Midbrain (tissue), 1 donor: Measurements from ENCODE around the gene RGS9.
A peak's percentile ranks its signal among the peaks of the same experiment; 100 is the strongest.
"Not testable (repeated sequence)": the region's sequence is repeated elsewhere in the genome, so short reads cannot be mapped to it uniquely, and the experiment has no call there.

ENCODE experiments used
- DNase-seq: peaks from one replicate; lab custom pipeline; 2025; lab: John Stamatoyannopoulos, UW

Gene RGS9

GRCh38 chr17:65156835-65157565 is 19.8 kb downstream of the RGS9 start:
- no peak for DNase-seq

GRCh38 chr17:65158041-65158440 is 20.9 kb downstream of the RGS9 start:
- DNase-seq: no peak

GRCh38 chr17:65158622-65159021 is 21.5 kb downstream of the RGS9 start:
- no peak for DNase-seq

GRCh38 chr17:65160516-65160915 is 23.3 kb downstream of the RGS9 start:
- DNase-seq: no peak

GRCh38 chr17:65163990-65164495 is 26.9 kb downstream of the RGS9 start:
- no peak for DNase-seq

- no peak for DNase-seq
These were observed 29.6 kb downstream of the RGS9 start for GRCh38 chr17:65166787-65167186.

GRCh38 chr17:65167566-65167965 is 30.4 kb downstream of the RGS9 start:
- DNase-seq: no peak

- DNase-seq: no peak
These were observed 32.5 kb downstream of the RGS9 start for GRCh38 chr17:65169691-65170090.

- peak; percentile 4 for DNase-seq
These were observed 33.7 kb downstream of the RGS9 start for GRCh38 chr17:65170839-65171238.

- DNase-seq: no peak
These were observed 34.6 kb downstream of the RGS9 start for GRCh38 chr17:65171752-65172151.

GRCh38 chr17:65172496-65173136 is 35.4 kb downstream of the RGS9 start:
- no peak for DNase-seq

GRCh38 chr17:65173284-65173793 is 36.2 kb downstream of the RGS9 start:
- no peak for DNase-seq

GRCh38 chr17:65173976-65174683 is 37.0 kb downstream of the RGS9 start:
- DNase-seq: no peak

GRCh38 chr17:65174974-65175373 is 37.8 kb downstream of the RGS9 start:
- no peak for DNase-seq

- no peak for DNase-seq
These were observed 38.8 kb downstream of the RGS9 start for GRCh38 chr17:65175952-65176351.

GRCh38 chr17:65176646-65177409 is 39.7 kb downstream of the RGS9 start:
- DNase-seq: no peak

GRCh38 chr17:65177901-65178300 is 40.7 kb downstream of the RGS9 start:
- DNase-seq: no peak

- not testable (repeated sequence) for DNase-seq
These were observed 43.1 kb downstream of the RGS9 start for GRCh38 chr17:65180276-65180675.

GRCh38 chr17:65180752-65181236 is 43.6 kb downstream of the RGS9 start:
- DNase-seq: not testable (repeated sequence)

- no peak for DNase-seq
These were observed 44.3 kb downstream of the RGS9 start for GRCh38 chr17:65181237-65182061.

GRCh38 chr17:65182233-65182632 is 45.1 kb downstream of the RGS9 start:
- no peak for DNase-seq
